ENCODE data around the gene CXCL14.
A peak's percentile ranks its signal among the peaks of the same experiment; 100 is the strongest.

Gene CXCL14

GRCh38 chr5:135555530-135555929 lies 23.3 kb downstream of the CXCL14 start:
- no peaks in the 10 kb centered on the region for H4K20me1 ChIP-seq (ENCODE audit: insufficient read depth, low read length)
- H3K79me2 ChIP-seq (ENCODE audit: low read length) = no peaks in the 10 kb centered on the region
- H3K4me3 ChIP-seq (ENCODE audit: low read length) = no peak overlapping the region
- no peak for DNase-seq
- no peaks in the 10 kb centered on the region for H3K9me2 ChIP-seq (replicated peaks; ENCODE audit: insufficient read depth, low read length)
- H3K4me2 ChIP-seq (ENCODE audit: low read depth, low read length) = no peak overlapping the region
- H3K36me3 ChIP-seq (replicated peaks; ENCODE audit: insufficient read depth, low read length) = no peaks in the 10 kb centered on the region
- no peaks in the 10 kb centered on the region for H3K27me3 ChIP-seq (replicated peaks; ENCODE audit: insufficient read depth, low read length)
- TF ChIP-seq EZH2 (optimal IDR thresholded peaks at IDR 0.05; ENCODE audit: low read depth, low read length) (no peak), CTCF (IDR thresholded peaks at IDR 0.05; ENCODE audit: low read length) (no peak), EZH2phosphoT487 (IDR thresholded peaks at IDR 0.05; ENCODE audit: low read length) (no peak)
- H3K9ac ChIP-seq (ENCODE audit: low read length) = no peak overlapping the region
- H2AFZ ChIP-seq (ENCODE audit: low read length) = no peak overlapping the region
- no peaks in the 10 kb centered on the region for H3F3A ChIP-seq (ENCODE audit: insufficient read depth, low read length)
- H3K9me3 ChIP-seq (replicated peaks; ENCODE audit: insufficient read depth, low read length) = no peaks in the 10 kb centered on the region
- no peak overlapping the region for H3K27ac ChIP-seq (ENCODE audit: low read length)
- H3K4me1 ChIP-seq (ENCODE audit: low read length) = no peaks in the 10 kb centered on the region

GRCh38 chr5:135553688-135554462 lies 24.9 kb downstream of the CXCL14 start:
- H4K20me1 ChIP-seq (ENCODE audit: insufficient read depth, low read length) = no peaks in the 10 kb centered on the region
- H3K36me3 ChIP-seq (replicated peaks; ENCODE audit: insufficient read depth, low read length) = no peaks in the 10 kb centered on the region
- no peak overlapping the region for H3K9ac ChIP-seq (ENCODE audit: low read length)
- H3K4me3 ChIP-seq (ENCODE audit: low read length) = no peak overlapping the region
- no peak overlapping the region for H3K27ac ChIP-seq (ENCODE audit: low read length)
- H3F3A ChIP-seq (ENCODE audit: insufficient read depth, low read length) = no peaks in the 10 kb centered on the region
- H3K27me3 ChIP-seq (replicated peaks; ENCODE audit: insufficient read depth, low read length) = no peaks in the 10 kb centered on the region
- no peak for TF ChIP-seq EZH2 (optimal IDR thresholded peaks at IDR 0.05; ENCODE audit: low read depth, low read length)
- no peak for TF ChIP-seq EZH2phosphoT487 (IDR thresholded peaks at IDR 0.05; ENCODE audit: low read length)
- no peak for TF ChIP-seq CTCF (IDR thresholded peaks at IDR 0.05; ENCODE audit: low read length)
- H2AFZ ChIP-seq (ENCODE audit: low read length) = no peak overlapping the region
- H3K9me3 ChIP-seq (replicated peaks; ENCODE audit: insufficient read depth, low read length) = no peaks in the 10 kb centered on the region
- no peaks in the 10 kb centered on the region for H3K4me1 ChIP-seq (ENCODE audit: low read length)
- no peak for DNase-seq
- no peak overlapping the region for H3K4me2 ChIP-seq (ENCODE audit: low read depth, low read length)
- no peaks in the 10 kb centered on the region for H3K9me2 ChIP-seq (replicated peaks; ENCODE audit: insufficient read depth, low read length)
- H3K79me2 ChIP-seq (ENCODE audit: low read length) = no peaks in the 10 kb centered on the region

- Histone ChIP-seq H3K9me2 (replicated peaks; ENCODE audit: insufficient read depth, low read length) (no peaks in the 10 kb centered on the region), H4K20me1 (ENCODE audit: insufficient read depth, low read length) (no peaks in the 10 kb centered on the region), H3K79me2 (ENCODE audit: low read length) (no peaks in the 10 kb centered on the region), H3K4me3 (ENCODE audit: low read length) (no peak overlapping the region), H3K27ac (ENCODE audit: low read length) (no peak overlapping the region), H3K27me3 (replicated peaks; ENCODE audit: insufficient read depth, low read length) (no peaks in the 10 kb centered on the region), H3K4me1 (ENCODE audit: low read length) (peaks cover 17% of the 10 kb centered on the region), H2AFZ (ENCODE audit: low read length) (no peak overlapping the region), H3F3A (ENCODE audit: insufficient read depth, low read length) (peaks cover 9% of the 10 kb centered on the region), H3K9ac (ENCODE audit: low read length) (no peak overlapping the region), H3K36me3 (replicated peaks; ENCODE audit: insufficient read depth, low read length) (no peaks in the 10 kb centered on the region), H3K9me3 (replicated peaks; ENCODE audit: insufficient read depth, low read length) (no peaks in the 10 kb centered on the region), H3K4me2 (ENCODE audit: low read depth, low read length) (no peak overlapping the region)
- TF ChIP-seq EZH2 (optimal IDR thresholded peaks at IDR 0.05; ENCODE audit: low read depth, low read length) (no peak), CTCF (IDR thresholded peaks at IDR 0.05; ENCODE audit: low read length) (peak; percentile 89)
- peak; percentile 64 for DNase-seq
Observed at GRCh38 chr5:135551593-135552447, 27.0 kb downstream of the CXCL14 start.

Measured in MM.1S (cell line).